GM19452 (cell line): ENCODE measurements around the gene RTN3.

Source experiments
- ATAC-seq: cut with Tn5 transposase; IDR thresholded peaks from one replicate; pipeline ENCODE4 v1.9.1; 2021; ENCODE audit not compliant: unreplicated experiment

The RTN3 gene

GRCh38 chr11:63736864-63737263, 55.6 kb downstream of the RTN3 start:
- ATAC-seq = no peak

- no peak for ATAC-seq
Measured at GRCh38 chr11:63737718-63738117, 56.4 kb downstream of the RTN3 start.

- no peak for ATAC-seq
Measured at GRCh38 chr11:63738720-63739360, 57.5 kb downstream of the RTN3 start.

- no peak for ATAC-seq
Measured at GRCh38 chr11:63745304-63746170, 64.2 kb downstream of the RTN3 start.

GRCh38 chr11:63747011-63747410, 65.7 kb downstream of the RTN3 start:
- no peak for ATAC-seq

GRCh38 chr11:63749624-63750023, 68.3 kb downstream of the RTN3 start:
- ATAC-seq = no peak

- no peak for ATAC-seq
Measured at GRCh38 chr11:63756919-63757761, 75.8 kb downstream of the RTN3 start.

- ATAC-seq = no peak
Measured at GRCh38 chr11:63760487-63761079, 79.3 kb downstream of the RTN3 start.

GRCh38 chr11:63761188-63761587, 79.9 kb downstream of the RTN3 start:
- ATAC-seq = no peak

GRCh38 chr11:63761931-63762653, 80.8 kb downstream of the RTN3 start:
- no peak for ATAC-seq

- ATAC-seq = no peak
Measured at GRCh38 chr11:63762654-63763495, 81.6 kb downstream of the RTN3 start.

GRCh38 chr11:63763496-63764339, 82.4 kb downstream of the RTN3 start:
- no peak for ATAC-seq

GRCh38 chr11:63764340-63764678, 83.0 kb downstream of the RTN3 start:
- no peak for ATAC-seq

GRCh38 chr11:63764679-63765647, 83.7 kb downstream of the RTN3 start:
- ATAC-seq = no peak

- no peak for ATAC-seq
Measured at GRCh38 chr11:63765688-63766241, 84.5 kb downstream of the RTN3 start.

- ATAC-seq = no peak
Measured at GRCh38 chr11:63766531-63767235, 85.4 kb downstream of the RTN3 start.

GRCh38 chr11:63767267-63767564, 85.9 kb downstream of the RTN3 start:
- ATAC-seq = no peak
